Lower leg skin (tissue), 4 donors: ENCODE data around the gene AHCYL2. TPM values are rescaled to one million over a fixed set of nuclear protein-coding genes. Genes with fewer than 3 reads are reported as not detected.

Experiments used
- DNase-seq, 2 donors: peaks; one replicate each; pipeline ENCODE4 v3.0.0-alpha.2; 2019; ENCODE audit warnings: low spot score in 2 of 2
- H3K4me3 ChIP-seq: fragments of 200-600 bp; sonication (generic); 2 replicates; pipeline ENCODE4 v1.5.1; 2017; ENCODE audit warnings: mild to moderate bottlenecking, low read depth; ENCODE audit not compliant: poor library complexity, severe bottlenecking
- CTCF ChIP-seq, 3 donors: fragments of 450-650 bp; IDR thresholded peaks; one replicate each; pipeline ENCODE4 v1.5.1; 2016; ENCODE audit warnings: antibody characterized with exemption in 3 of 3, mild to moderate bottlenecking in 3 of 3, moderate library complexity in 2 of 3
- POLR2A ChIP-seq, 2 donors: fragments of 450-650 bp; IDR thresholded peaks; one replicate each; pipeline ENCODE4 v1.6.1; 2016 to 2017; ENCODE audit warnings: antibody characterized with exemption in 2 of 2, mild to moderate bottlenecking in 1 of 2, moderate library complexity in 1 of 2
- WGBS, 2 donors: methylation state at CpG; one replicate each; pipeline ENCODE4 v1.1.5; 2018; 5-methylcytosine and 5-hydroxymethylcytosine counted together
- intact Hi-C: fragments of 100-400 bp; cut with DNase I; formaldehyde crosslinking; loops from one replicate; pipeline ENCODE4 v1.15.0; 2023; ENCODE audit warnings: low total_unique reads
- total RNA-seq, 4 donors: library from RNA; depleted of rRNA; stranded (reverse); fragments of >200 nt; gene quantifications; one replicate each; pipeline ENCODE4 v1.1.0, GENCODE V29; 2016

The AHCYL2 gene
- total RNA-seq, 4 donors from 2014 or later = 31.1 to 45.8 (median 39.2) TPM

GRCh38 chr7:129450295-129450694 lies 225.5 kb downstream of the AHCYL2 start:
- H3K4me3 ChIP-seq = no peak overlapping the region
- TF ChIP-seq CTCF (IDR thresholded peaks at IDR 0.05) (no peak), POLR2A (IDR thresholded peaks at IDR 0.05) (no peak)
- DNase-seq = no peak
- intact Hi-C loops = no loop called here

- WGBS, 2 donors = 91 to 92% methylated on average over 2 of the region's 2 CpGs
Measured at GRCh38 chr7:129452589-129453231, 227.9 kb downstream of the AHCYL2 start.

GRCh38 chr7:129453510-129454248 lies 228.8 kb downstream of the AHCYL2 start:
- no peak for TF ChIP-seq CTCF (IDR thresholded peaks at IDR 0.05)
- no peak for TF ChIP-seq POLR2A (IDR thresholded peaks at IDR 0.05)
- no peak overlapping the region for H3K4me3 ChIP-seq
- intact Hi-C loops = no loop called here
- WGBS, 2 donors = 81 to 100% methylated on average over 1 of the region's 1 CpG
- no peak for DNase-seq

More at GRCh38 chr7:129452589-129453231, 227.9 kb downstream of the AHCYL2 start:
- no peak overlapping the region for H3K4me3 ChIP-seq
- intact Hi-C loops = no loop called here
- TF ChIP-seq POLR2A (IDR thresholded peaks at IDR 0.05) = no peak
- TF ChIP-seq CTCF (IDR thresholded peaks at IDR 0.05) = no peak
- no peak for DNase-seq

- no peak for DNase-seq
- WGBS, 2 donors = 83 to 96% methylated on average over 4 of the region's 4 CpGs
Measured at GRCh38 chr7:129454249-129454551, 229.4 kb downstream of the AHCYL2 start.

GRCh38 chr7:129456421-129456820 lies 231.6 kb downstream of the AHCYL2 start:
- no peak for DNase-seq
- intact Hi-C loops = no loop called here
- 92 to 93% methylated on average over 10 of the region's 10 CpGs for WGBS, 2 donors
- no peak overlapping the region for H3K4me3 ChIP-seq
- TF ChIP-seq POLR2A (IDR thresholded peaks at IDR 0.05) (no peak), CTCF (IDR thresholded peaks at IDR 0.05) (no peak)

More at GRCh38 chr7:129454249-129454551, 229.4 kb downstream of the AHCYL2 start:
- intact Hi-C loops = no loop called here
- TF ChIP-seq CTCF (IDR thresholded peaks at IDR 0.05) (no peak), POLR2A (IDR thresholded peaks at IDR 0.05) (no peak)
- H3K4me3 ChIP-seq = no peak overlapping the region
